Breast epithelium (tissue), 4 donors: ENCODE results near the gene CHCHD1. TPM values are rescaled to one million over a fixed set of nuclear protein-coding genes. Genes with fewer than 3 reads are reported as not detected.

ENCODE experiments used
- DNase-seq, 2 donors: peaks; one replicate each; pipeline ENCODE4 v3.0.0-alpha.2; 2019; ENCODE audit warnings: low spot score in 2 of 2
- H3K27ac ChIP-seq, 2 donors: fragments of 200-600 bp; sonication (generic) in 1 of 2; one replicate each; pipeline ENCODE4 v1.5.1; 2016 to 2019; ENCODE audit warnings: mild to moderate bottlenecking in 1 of 2
- H3K27me3 ChIP-seq, 2 donors: fragments of 200-600 bp; sonication (generic) in 1 of 2; one replicate each; pipeline versions ENCODE4 v1.5.1 to v1.6.0; 2017 to 2019; ENCODE audit warnings: control low read depth in 1 of 2, mild to moderate bottlenecking in 1 of 2
- H3K36me3 ChIP-seq: fragments of 200-600 bp; one replicate; pipeline ENCODE4 v1.5.1; 2019
- H3K4me1 ChIP-seq, 2 donors: fragments of 200-600 bp; sonication (generic); one replicate each; pipeline ENCODE4 v1.5.1; 2016 to 2019; ENCODE audit warnings: control low read depth in 1 of 2
- H3K4me3 ChIP-seq, 3 donors: fragments of 200-600 bp; sonication (generic); 1 replicate in 2 of 3; 2 replicates in 1 of 3; pipeline ENCODE4 v1.5.1; 2016 to 2019; ENCODE audit warnings: mild to moderate bottlenecking in 3 of 3, moderate library complexity in 2 of 3
- H3K9me3 ChIP-seq, 2 donors: fragments of 200-600 bp; sonication (generic) in 1 of 2; one replicate each; pipeline ENCODE4 v1.5.1; 2016 to 2019; ENCODE audit warnings: control low read depth in 1 of 2
- POLR2A ChIP-seq: fragments of 450-650 bp; IDR thresholded peaks from one replicate; pipeline ENCODE4 v1.6.1; 2016; ENCODE audit warnings: antibody characterized with exemption, mild to moderate bottlenecking, moderate library complexity
- POLR2AphosphoS5 ChIP-seq, 3 donors: sonication (generic); formaldehyde crosslinking; IDR thresholded peaks; one replicate each; pipeline ENCODE4 v1.6.1; 2017; ENCODE audit warnings: antibody characterized with exemption in 3 of 3
- intact Hi-C: fragments of 100-400 bp; cut with DNase I; formaldehyde crosslinking; loops from one replicate; pipeline ENCODE4 v1.15.1; 2023; ENCODE audit warnings: low total_unique reads
- total RNA-seq, 3 donors: library from RNA; depleted of rRNA; stranded (reverse); fragments of >200 nt; gene quantifications; one replicate each; pipeline ENCODE4 v1.1.0, GENCODE V29; 2016
- TF ChIP-seq, protein P1 (sequence below), 3 donors: fragments of 450-650 bp; IDR thresholded peaks; one replicate each; pipeline ENCODE4 v1.5.1; 2016 to 2017; ENCODE audit warnings: antibody characterized with exemption in 3 of 3, mild to moderate bottlenecking in 3 of 3, moderate library complexity in 3 of 3

CHCHD1 gene
- total RNA-seq, 3 donors from 2014 or later = 25.1 to 37.0 (median 29.9) TPM

DNA sequence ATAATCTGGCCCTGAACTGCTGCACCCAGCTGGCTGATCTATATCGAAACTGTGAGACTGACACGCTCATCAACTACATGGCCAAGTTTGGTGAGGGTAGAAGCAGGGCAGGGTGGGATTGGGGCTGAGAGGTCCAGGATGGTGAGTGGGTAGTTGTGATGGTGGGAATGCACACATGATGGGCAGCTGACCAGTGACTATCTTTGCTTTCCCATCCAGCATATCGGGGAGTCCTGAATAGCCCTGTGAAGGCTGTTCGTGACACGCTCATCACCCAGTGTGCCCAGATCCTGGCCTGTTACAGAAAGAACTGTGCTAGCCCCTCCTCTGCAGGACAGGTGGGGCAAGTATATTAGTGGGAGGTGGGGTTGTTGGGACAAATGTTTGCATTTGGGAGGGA is 12.5 kb upstream of the CHCHD1 start:
- Histone ChIP-seq H3K4me1 (peaks cover 4 to 18% of the 10 kb centered on the region in 2 donors), H3K9me3 (no peaks in the 10 kb centered on the region), H3K4me3 (no peak overlapping the region), H3K27ac (no peak overlapping the region), H3K27me3 (no peaks in the 10 kb centered on the region), H3K36me3 (peaks cover 11% of the 10 kb centered on the region)
- no peak for TF ChIP-seq POLR2AphosphoS5 (IDR thresholded peaks at IDR 0.05)
- TF ChIP-seq, protein P1, sequence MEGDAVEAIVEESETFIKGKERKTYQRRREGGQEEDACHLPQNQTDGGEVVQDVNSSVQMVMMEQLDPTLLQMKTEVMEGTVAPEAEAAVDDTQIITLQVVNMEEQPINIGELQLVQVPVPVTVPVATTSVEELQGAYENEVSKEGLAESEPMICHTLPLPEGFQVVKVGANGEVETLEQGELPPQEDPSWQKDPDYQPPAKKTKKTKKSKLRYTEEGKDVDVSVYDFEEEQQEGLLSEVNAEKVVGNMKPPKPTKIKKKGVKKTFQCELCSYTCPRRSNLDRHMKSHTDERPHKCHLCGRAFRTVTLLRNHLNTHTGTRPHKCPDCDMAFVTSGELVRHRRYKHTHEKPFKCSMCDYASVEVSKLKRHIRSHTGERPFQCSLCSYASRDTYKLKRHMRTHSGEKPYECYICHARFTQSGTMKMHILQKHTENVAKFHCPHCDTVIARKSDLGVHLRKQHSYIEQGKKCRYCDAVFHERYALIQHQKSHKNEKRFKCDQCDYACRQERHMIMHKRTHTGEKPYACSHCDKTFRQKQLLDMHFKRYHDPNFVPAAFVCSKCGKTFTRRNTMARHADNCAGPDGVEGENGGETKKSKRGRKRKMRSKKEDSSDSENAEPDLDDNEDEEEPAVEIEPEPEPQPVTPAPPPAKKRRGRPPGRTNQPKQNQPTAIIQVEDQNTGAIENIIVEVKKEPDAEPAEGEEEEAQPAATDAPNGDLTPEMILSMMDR (IDR thresholded peaks at IDR 0.05) = no peak
- no peak for TF ChIP-seq POLR2A
- intact Hi-C loops = no loop called here
- DNase-seq = no peak

DNA sequence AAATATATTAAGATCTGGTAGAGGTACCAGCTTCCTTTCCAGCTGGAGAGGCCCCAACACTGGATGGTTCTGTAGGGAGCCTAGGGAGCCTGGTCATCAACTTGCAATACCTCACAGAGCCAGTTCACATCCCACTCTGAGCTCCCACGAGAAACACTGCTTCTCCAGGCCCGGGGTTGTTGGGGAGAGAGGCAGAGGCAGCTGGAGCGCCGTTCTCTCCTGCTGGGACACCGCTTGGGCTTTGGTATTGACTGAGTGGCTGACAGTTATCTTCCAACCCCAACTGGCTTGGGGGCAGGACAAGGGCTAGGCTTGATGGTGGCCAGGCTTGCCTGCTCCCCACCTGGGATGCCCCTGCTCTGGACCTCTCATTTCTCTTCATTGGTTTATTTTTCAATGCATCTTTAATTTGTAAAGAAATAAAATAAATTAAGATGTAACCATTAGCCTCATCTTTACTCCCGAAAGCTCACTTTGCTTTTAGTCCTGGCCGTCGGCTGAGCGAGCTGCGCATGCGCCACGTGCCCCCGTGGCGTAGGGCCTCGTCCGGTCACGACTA is 10.0 kb upstream of the CHCHD1 start:
- Histone ChIP-seq H3K4me1 (peaks cover 4 to 26% of the 10 kb centered on the region in 2 donors), H3K9me3 (no peaks in the 10 kb centered on the region), H3K4me3 (peak overlapping the region; percentile 90 to 99 (median 96)), H3K36me3 (no peaks in the 10 kb centered on the region), H3K27ac (peak overlapping the region; percentile 95 to 100), H3K27me3 (no peaks in the 10 kb centered on the region)
- TF ChIP-seq POLR2AphosphoS5 (IDR thresholded peaks at IDR 0.05) = no peak
- TF ChIP-seq, protein P1 (IDR thresholded peaks at IDR 0.05) = no peak
- TF ChIP-seq POLR2A = no peak
- intact Hi-C loops = no loop called here
- no peak for DNase-seq

DNA sequence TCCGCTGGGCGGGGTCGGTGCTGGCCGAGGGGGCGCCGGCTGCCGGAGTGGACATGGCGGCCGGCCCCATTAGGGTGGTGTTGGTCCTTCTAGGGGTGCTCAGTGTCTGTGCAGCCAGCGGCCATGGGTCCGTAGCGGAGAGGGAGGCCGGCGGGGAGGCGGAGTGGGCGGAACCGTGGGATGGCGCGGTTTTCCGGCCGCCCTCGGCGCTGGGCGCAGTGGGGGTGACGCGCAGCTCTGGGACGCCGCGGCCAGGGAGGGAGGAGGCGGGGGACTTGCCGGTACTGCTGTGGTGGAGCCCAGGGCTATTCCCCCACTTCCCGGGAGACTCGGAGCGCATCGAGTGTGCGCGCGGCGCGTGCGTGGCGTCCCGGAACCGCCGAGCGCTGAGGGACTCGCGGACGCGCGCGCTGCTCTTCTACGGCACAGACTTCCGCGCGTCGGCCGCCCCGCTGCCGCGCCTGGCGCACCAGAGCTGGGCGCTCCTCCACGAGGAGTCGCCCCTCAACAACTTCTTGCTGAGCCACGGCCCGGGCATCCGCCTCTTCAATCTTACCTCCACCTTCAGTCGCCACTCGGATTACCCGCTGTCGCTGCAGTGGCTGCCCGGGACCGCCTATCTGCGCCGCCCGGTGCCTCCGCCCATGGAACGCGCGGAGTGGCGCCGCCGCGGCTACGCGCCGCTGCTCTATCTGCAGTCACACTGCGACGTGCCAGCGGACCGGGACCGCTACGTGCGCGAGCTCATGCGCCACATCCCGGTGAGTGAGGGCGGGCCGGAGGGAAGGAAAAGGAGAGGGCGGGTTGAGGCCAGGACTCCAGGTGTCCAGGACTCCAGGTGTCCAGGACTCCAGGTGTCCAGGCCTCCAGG is 9.3 kb upstream of the CHCHD1 start:
- intact Hi-C loops = no loop called here
- Histone ChIP-seq H3K9me3 (no peaks in the 10 kb centered on the region), H3K4me1 (peaks cover 4 to 26% of the 10 kb centered on the region in 2 donors), H3K36me3 (no peaks in the 10 kb centered on the region), H3K27ac (peak overlapping the region; percentile 95 to 100), H3K27me3 (no peaks in the 10 kb centered on the region), H3K4me3 (peak overlapping the region; percentile 90 to 99 (median 96))
- peak; percentile 73 to 81 for DNase-seq
- TF ChIP-seq POLR2AphosphoS5 (IDR thresholded peaks at IDR 0.05) = peak; percentile 64 to 90 (median 74)
- TF ChIP-seq, protein P1 (IDR thresholded peaks at IDR 0.05) = peak in 1 of 3 donors; percentile 20
- TF ChIP-seq POLR2A = peak; percentile 68

DNA sequence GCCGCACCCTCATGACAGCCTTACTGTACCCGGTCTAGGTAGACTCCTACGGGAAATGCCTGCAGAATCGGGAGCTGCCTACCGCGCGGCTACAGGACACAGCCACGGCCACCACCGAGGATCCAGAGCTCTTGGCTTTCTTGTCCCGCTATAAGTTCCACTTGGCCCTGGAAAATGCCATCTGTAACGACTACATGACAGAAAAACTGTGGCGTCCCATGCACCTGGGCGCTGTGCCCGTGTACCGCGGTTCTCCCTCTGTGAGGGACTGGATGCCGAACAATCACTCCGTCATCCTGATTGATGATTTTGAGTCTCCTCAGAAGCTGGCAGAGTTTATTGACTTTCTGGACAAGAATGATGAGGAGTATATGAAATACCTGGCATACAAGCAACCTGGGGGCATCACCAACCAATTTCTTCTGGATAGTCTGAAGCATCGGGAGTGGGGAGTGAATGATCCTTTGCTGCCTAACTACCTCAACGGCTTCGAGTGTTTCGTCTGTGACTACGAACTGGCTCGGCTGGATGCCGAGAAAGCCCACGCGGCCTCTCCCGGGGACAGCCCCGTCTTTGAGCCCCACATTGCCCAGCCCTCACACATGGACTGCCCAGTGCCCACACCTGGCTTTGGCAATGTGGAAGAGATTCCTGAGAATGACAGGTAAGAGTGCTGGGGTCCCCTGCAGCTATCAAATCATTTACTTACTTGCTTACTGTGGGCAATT is 8.5 kb upstream of the CHCHD1 start:
- peak overlapping the region; percentile 95 to 100 for H3K27ac ChIP-seq
- intact Hi-C loops = no loop called here
- TF ChIP-seq, protein P1 (IDR thresholded peaks at IDR 0.05) = no peak
- no peak for TF ChIP-seq POLR2A
- TF ChIP-seq POLR2AphosphoS5 (IDR thresholded peaks at IDR 0.05) = no peak
- peak overlapping the region; percentile 90 to 99 (median 96) for H3K4me3 ChIP-seq
- no peaks in the 10 kb centered on the region for H3K9me3 ChIP-seq
- DNase-seq = no peak
- H3K4me1 ChIP-seq = peaks cover 4 to 26% of the 10 kb centered on the region in 2 donors
- no peaks in the 10 kb centered on the region for H3K36me3 ChIP-seq
- no peaks in the 10 kb centered on the region for H3K27me3 ChIP-seq
